Erythroblast (primary cell): Measurements from ENCODE around the gene NR3C1.

Source experiments
- GATA1 ChIP-seq: IDR thresholded peaks from 2 replicates; pipeline ENCODE4 v1.6.1; 2011; ENCODE audit warnings: low read depth, mild to moderate bottlenecking, control low read depth, low read length, moderate library complexity
- POLR2A ChIP-seq: IDR thresholded peaks from 2 replicates; pipeline ENCODE4 v1.6.1; 2011; ENCODE audit warnings: mild to moderate bottlenecking, low read length

GRCh38 chr5:143238620-143239019 is 164.9 kb downstream of the NR3C1 start:
- TF ChIP-seq POLR2A (no peak), GATA1 (no peak)
